IMR-90 (cell line): ENCODE results near the gene PMP22. TPM values are rescaled to one million over a fixed set of nuclear protein-coding genes. Genes with fewer than 3 reads are reported as not detected.

Experiments
- ATAC-seq: fragments of 200-7000 bp; cut with Tn5 transposase; 2 replicates; pipeline ENCODE4 v1.9.1; 2020; ENCODE audit warnings: low read depth, mild to moderate bottlenecking, moderate library complexity
- BruUV-seq: library from RNA; stranded (reverse); fragments of 400-500 nt; replicated peaks from 2 replicates; lab custom pipeline; 2021; lab: Mats Ljungman, UMichigan
- CTCF ChIA-PET: fragments of 300-600 bp; formaldehyde crosslinking; extraction: SDS; loops from one replicate; lab custom pipeline; 2021; ENCODE audit warnings: antibody characterized with exemption; lab: Yijun Ruan, JAX
- POLR2A ChIA-PET: fragments of 300-600 bp; sonication (Branson Sonifier 250); formaldehyde crosslinking; loops from one replicate; lab custom pipeline; 2022; ENCODE audit warnings: antibody characterized with exemption; ENCODE audit not compliant: unreplicated experiment; lab: Charles Lee
- DNase-seq: peaks from one replicate; pipeline ENCODE4 v3.0.0; 2013
- H2AFZ ChIP-seq: replicated peaks from 2 replicates; pipeline ENCODE3; 2013; ENCODE audit warnings: low read length, mild to moderate bottlenecking; ENCODE audit not compliant: poor library complexity
- H2AK5ac ChIP-seq: 2 replicates; pipeline ENCODE4 v1.6.1; 2013; ENCODE audit warnings: low read depth, low read length, inconsistent platforms
- H2AK9ac ChIP-seq: replicated peaks from 2 replicates; pipeline ENCODE3; 2013; ENCODE audit warnings: mild to moderate bottlenecking, low read depth, low read length, moderate library complexity; ENCODE audit not compliant: poor library complexity
- H2BK120ac ChIP-seq: 2 replicates; pipeline ENCODE4 v1.6.1; 2013; ENCODE audit warnings: low read depth, low read length, inconsistent platforms
- H2BK15ac ChIP-seq: 3 replicates; pipeline ENCODE4 v1.6.1; 2013; ENCODE audit warnings: low read depth, low read length, inconsistent platforms
- H2BK20ac ChIP-seq: 2 replicates; pipeline ENCODE4 v1.6.1; 2013; ENCODE audit warnings: low read depth, mild to moderate bottlenecking, inconsistent platforms, low read length, moderate library complexity
- H2BK5ac ChIP-seq: 2 replicates; pipeline ENCODE4 v1.6.1; 2013; ENCODE audit warnings: mild to moderate bottlenecking, low read depth, low read length, inconsistent platforms; ENCODE audit not compliant: poor library complexity, severe bottlenecking
- H3K14ac ChIP-seq: replicated peaks from 2 replicates; pipeline ENCODE4 v1.6.1; 2013; ENCODE audit warnings: low read depth, low read length, inconsistent platforms
- H3K18ac ChIP-seq: 2 replicates; pipeline ENCODE4 v1.6.1; 2013; ENCODE audit warnings: low read depth, low read length, control low read depth
- H3K23ac ChIP-seq: 2 replicates; pipeline ENCODE4 v1.6.1; 2013; ENCODE audit warnings: low read depth, low read length, inconsistent platforms
- H3K27ac ChIP-seq: 2 replicates; pipeline ENCODE4 v1.5.1; 2013; ENCODE audit warnings: mild to moderate bottlenecking, control low read depth, low read length; ENCODE audit not compliant: insufficient read depth
- H3K27me3 ChIP-seq: 2 replicates; pipeline ENCODE4 v1.6.1; 2013; ENCODE audit warnings: low read length; ENCODE audit not compliant: control insufficient read depth, insufficient read depth
- H3K36me3 ChIP-seq: 2 replicates; pipeline ENCODE4 v1.6.1; 2013; ENCODE audit warnings: low read length, mixed read lengths; ENCODE audit not compliant: control insufficient read depth, insufficient read depth
- H3K4ac ChIP-seq: 2 replicates; pipeline ENCODE4 v1.6.1; 2013; ENCODE audit warnings: low read depth, low read length, inconsistent platforms
- H3K4me1 ChIP-seq: 2 replicates; pipeline ENCODE4 v1.6.1; 2013; ENCODE audit warnings: low read length, mixed read lengths; ENCODE audit not compliant: control insufficient read depth, insufficient read depth
- H3K4me2 ChIP-seq: 2 replicates; pipeline ENCODE4 v1.6.1; 2013; ENCODE audit warnings: low read depth, mild to moderate bottlenecking, control low read depth, low read length, moderate library complexity
- H3K4me3 ChIP-seq: 2 replicates; pipeline ENCODE4 v1.5.1; 2013; ENCODE audit warnings: low read depth, mild to moderate bottlenecking, control low read depth, low read length, moderate library complexity; ENCODE audit not compliant: insufficient read depth
- H3K56ac ChIP-seq: 2 replicates; pipeline ENCODE4 v1.6.1; 2013; ENCODE audit warnings: low read length, inconsistent platforms; ENCODE audit not compliant: insufficient read depth; ENCODE audit errors: extremely low read depth
- H3K79me1 ChIP-seq, 2 experiments: 2 replicates each; pipeline ENCODE4 v1.6.1; 2013; ENCODE audit warnings: low read length in 2 of 2, inconsistent platforms in 1 of 2, low read depth in 1 of 2
- H3K9ac ChIP-seq: 2 replicates; pipeline ENCODE4 v1.6.1; 2013; ENCODE audit warnings: low read depth, low read length, control low read depth
- H3K9me1 ChIP-seq: 2 replicates; pipeline ENCODE4 v1.6.1; 2013; ENCODE audit warnings: low read length, inconsistent platforms; ENCODE audit not compliant: insufficient read depth
- H3K9me3 ChIP-seq: 2 replicates; pipeline ENCODE4 v1.6.1; 2013; ENCODE audit warnings: low read length; ENCODE audit not compliant: control insufficient read depth, insufficient read depth
- H4K20me1 ChIP-seq: 2 replicates; pipeline ENCODE4 v1.6.1; 2013; ENCODE audit warnings: low read length, inconsistent platforms; ENCODE audit not compliant: insufficient read depth
- H4K5ac ChIP-seq: 2 replicates; pipeline ENCODE4 v1.6.1; 2013; ENCODE audit warnings: mild to moderate bottlenecking, low read depth, low read length, control low read depth
- H4K8ac ChIP-seq, 2 experiments: 2 replicates each; pipeline ENCODE4 v1.6.1; 2013; ENCODE audit warnings: low read depth in 2 of 2, low read length in 2 of 2, control low read depth in 1 of 2, inconsistent platforms in 1 of 2
- H4K91ac ChIP-seq: 2 replicates; pipeline ENCODE4 v1.6.1; 2013; ENCODE audit warnings: low read depth, low read length, inconsistent platforms; ENCODE audit not compliant: insufficient read depth
- BHLHE40 ChIP-seq: fragments of 150-350 bp; IDR thresholded peaks from 2 replicates; pipeline ENCODE4 v1.6.1; 2016; ENCODE audit warnings: mild to moderate bottlenecking, low read depth, low read length
- FOS ChIP-seq: fragments of 150-350 bp; IDR thresholded peaks from 2 replicates; pipeline ENCODE4 v1.6.1; 2016; ENCODE audit warnings: low read depth, low read length
- POLR2A ChIP-seq: IDR thresholded peaks from 2 replicates; pipeline ENCODE4 v1.6.1; 2012; ENCODE audit warnings: mild to moderate bottlenecking, low read depth, low read length
- RAD21 ChIP-seq: IDR thresholded peaks from 2 replicates; pipeline ENCODE4 v1.6.1; 2012; ENCODE audit warnings: low read length, improper control_type of control experiment
- RCOR1 ChIP-seq: IDR thresholded peaks from 2 replicates; pipeline ENCODE4 v1.6.1; 2012; ENCODE audit warnings: mild to moderate bottlenecking, low read length, improper control_type of control experiment; ENCODE audit not compliant: insufficient replicate concordance
- RFX5 ChIP-seq: IDR thresholded peaks from 2 replicates; pipeline ENCODE4 v1.8.0; 2012; ENCODE audit warnings: low read depth, mild to moderate bottlenecking, low read length, moderate library complexity
- WGBS, 2 experiments: methylation state at CpG; one replicate each; pipeline versions ENCODE4 v1.1.5 to v1.1.7; 2013; ENCODE audit warnings: missing lambda C conversion rate in 2 of 2; ENCODE audit not compliant: insufficient read length in 1 of 2; ENCODE audit errors: extremely low coverage in 2 of 2; 5-methylcytosine and 5-hydroxymethylcytosine counted together
- dilution Hi-C: fragments of 300-500 bp; cut with HindIII; formaldehyde crosslinking; loops from one replicate; pipeline ENCODE4 v1.14.3; 2018; ENCODE audit warnings: low sequenced_read_pairs; ENCODE audit not compliant: unreplicated experiment
- in situ Hi-C: fragments of 300-500 bp; cut with MboI; formaldehyde crosslinking; loops from 3 replicates; pipeline ENCODE4 v1.14.3; 2019; ENCODE audit warnings: low sequenced_read_pairs, inconsistent platforms, mixed read lengths
- intact Hi-C: fragments of 100-400 bp; cut with micrococcal nuclease; formaldehyde crosslinking; loops from 2 replicates; pipeline ENCODE4 v1.10.0; 2022
- polyA plus RNA-seq, 3 experiments: library from polyadenylated mRNA; depleted of rRNA; stranded (reverse); fragments of >200 nt; gene quantifications; 2 replicates each; pipeline ENCODE4 v1.2.3, GENCODE V29; 2012; ENCODE audit warnings: low replicate concordance in 1 of 3
- total RNA-seq: library from RNA; depleted of rRNA; stranded (reverse); fragments of >200 nt; gene quantifications from 2 replicates; pipeline ENCODE4 v1.2.3, GENCODE V29; 2012

Gene PMP22
- total and polyA plus RNA-seq, 2 of the 4 experiments (the other 2 are of a cell fraction): 33.5 to 72.8 TPM

GRCh38 chr17:15264542-15264941, 584 bp downstream of the PMP22 start:
- Histone ChIP-seq H3K4me1 (peaks cover 2% of the 10 kb centered on the region; the same call in 1 of the 2 replicates), H3K56ac (no peak overlapping the region), H2BK5ac (no peak overlapping the region), H3K9me3 (no peaks in the 10 kb centered on the region), H2AK5ac (no peak overlapping the region), H3K4me2 (no peak overlapping the region), H3K4ac (no peak overlapping the region), H3K23ac (no peak overlapping the region), H3K79me1 (peaks cover 8 to 16% of the 10 kb centered on the region in 2 experiments; a peak in 2 of 4 replicates), H4K8ac (no peak overlapping the region), H3K27ac (no peak overlapping the region), H2AFZ (no peak overlapping the region), H2BK20ac (no peak overlapping the region), H4K20me1 (peaks cover 5% of the 10 kb centered on the region; the same call in 1 of the 2 replicates), H2AK9ac (no peak overlapping the region), H4K5ac (no peak overlapping the region), H3K27me3 (peaks cover 43% of the 10 kb centered on the region), H3K9ac (no peak overlapping the region), H3K18ac (no peak overlapping the region), H3K36me3 (peaks cover 2% of the 10 kb centered on the region; the same call in 1 of the 2 replicates), H3K4me3 (no peak overlapping the region), H4K91ac (no peak overlapping the region), H2BK15ac (no peak overlapping the region), H3K14ac (no peak overlapping the region), H3K9me1 (no peaks in the 10 kb centered on the region; the same call in 1 of the 2 replicates), H2BK120ac (no peak overlapping the region)
- intact Hi-C loops: loop anchor here (10.0 kb wide), 1 partner anchor 80 kb away; the partner anchor contains the start of gene TEKT3
- no TSS peak for BruUV-seq
- dilution Hi-C loops: no loop called here
- ATAC-seq (no peak), DNase-seq (no peak)
- ChIA-PET CTCF (no interaction called here), POLR2A (no interaction called here)
- in situ Hi-C loops: loop anchor here (10.0 to 25.0 kb wide), 3 partner anchors 170 to 698 kb away; no protein-coding TSS in a partner anchor
- no CpG with 5 or more reads among the region's 2 CpGs for WGBS, 2 experiments
- no peak for TF ChIP-seq RCOR1
- no peak for TF ChIP-seq RFX5
- TF ChIP-seq BHLHE40: no peak
- no peak for TF ChIP-seq FOS
- no peak for TF ChIP-seq POLR2A
- no peak for TF ChIP-seq RAD21
